ENCODE data around the gene IFTAP. TPM values are rescaled to one million over a fixed set of nuclear protein-coding genes. Genes with fewer than 3 reads are reported as not detected.

Gene IFTAP
- total and polyA plus RNA-seq, 2 donors (not counting 3 experiments of a cell fraction or from before 2014, with no cell fraction given), result 15.8 to 19.6 TPM

- no peak for TF ChIP-seq POLR2AphosphoS5 (IDR thresholded peaks at IDR 0.05; ENCODE audit: insufficient read depth, low read depth, low read length)
- no peak for TF ChIP-seq POLR2A (IDR thresholded peaks at IDR 0.05; ENCODE audit: low read depth, low read length)
- no peak for TF ChIP-seq FOS (IDR thresholded peaks at IDR 0.05; ENCODE audit: borderline replicate concordance, insufficient read depth, low read length)
- TF ChIP-seq CTCF (IDR thresholded peaks at IDR 0.05; ENCODE audit: extremely low read depth in 1 of 2, insufficient read depth in 1 of 2, low read depth in 1 of 2, low read length in 2 of 2), result no peak
- TF ChIP-seq MYC (IDR thresholded peaks at IDR 0.05; ENCODE audit: low read depth, low read length), result no peak
- no peak for TF ChIP-seq JUN (IDR thresholded peaks at IDR 0.05; ENCODE audit: borderline replicate concordance, insufficient read depth, insufficient read length, low read depth)
- TF ChIP-seq, protein P1, sequence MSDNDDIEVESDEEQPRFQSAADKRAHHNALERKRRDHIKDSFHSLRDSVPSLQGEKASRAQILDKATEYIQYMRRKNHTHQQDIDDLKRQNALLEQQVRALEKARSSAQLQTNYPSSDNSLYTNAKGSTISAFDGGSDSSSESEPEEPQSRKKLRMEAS (IDR thresholded peaks at IDR 0.05; ENCODE audit: insufficient read depth, insufficient read length), result no peak
- TF ChIP-seq GATA2 (IDR thresholded peaks at IDR 0.05; ENCODE audit: insufficient read depth, insufficient read length, low read depth, low read length), result no peak
- no peak for TF ChIP-seq EZH2 (IDR thresholded peaks at IDR 0.05; ENCODE audit: borderline replicate concordance, low read depth, low read length, severe bottlenecking)
- Histone ChIP-seq H3K4me1 (ENCODE audit: control insufficient read depth, extremely low read depth, insufficient read depth, low read length) (peaks cover 3% of the 10 kb centered on the region), H4K20me1 (replicated peaks; ENCODE audit: control insufficient read depth, extremely low read depth, insufficient read depth, low read length) (no peaks in the 10 kb centered on the region), H3K36me3 (ENCODE audit: control insufficient read depth in 2 of 2, extremely low read depth in 1 of 2, insufficient read depth in 2 of 2, low read length in 2 of 2) (no peaks in the 10 kb centered on the region), H3K9me3 (replicated peaks; ENCODE audit: control insufficient read depth, insufficient read depth, low read length) (no peaks in the 10 kb centered on the region), H3K9ac (replicated peaks; ENCODE audit: extremely low read depth, insufficient read depth, low read length) (no peak overlapping the region), H3K27ac (ENCODE audit: insufficient read depth, low read depth, low read length) (no peak overlapping the region), H3K79me2 (ENCODE audit: control insufficient read depth, insufficient read depth, low read length) (no peaks in the 10 kb centered on the region), H2AFZ (ENCODE audit: low read depth, low read length) (no peak overlapping the region), H3K9me1 (replicated peaks; ENCODE audit: control insufficient read depth, extremely low read depth, insufficient read depth, low read length) (no peaks in the 10 kb centered on the region), H3K4me3 (replicated peaks in 1 of 3; ENCODE audit: insufficient read depth in 1 of 3, low read depth in 1 of 3, low read length in 3 of 3) (no peak overlapping the region), H3K27me3 (ENCODE audit: control insufficient read depth in 2 of 2, insufficient read depth in 2 of 2, low read length in 2 of 2) (no peaks in the 10 kb centered on the region), H3K4me2 (ENCODE audit: insufficient read depth, low read length) (no peak overlapping the region)
- no TSS peak for BruUV-seq (replicated peaks)
- intact Hi-C loops (cut with micrococcal nuclease) (no loop called here), dilution Hi-C loops (cut with MboI; ENCODE audit: extremely low pct_ligation_motif_present, low sequenced_read_pairs) (no loop called here)
- POLR2A ChIA-PET, result no interaction called here
- no peak for FAIRE-seq
- CTCF ChIA-PET, result no interaction called here
- no peak for DNase-seq (ENCODE audit: low read depth, low spot score)
Observed at GRCh38 chr11:36600180-36600579, 5.9 kb downstream of the IFTAP start.

Data from endothelial cell of umbilical vein (primary cell).